DOHH2 (cell line): ENCODE results near the gene DALRD3.

Experiments used
- H3F3A ChIP-seq: fragments of 200-600 bp; sonication (generic), shearing (Covaris generic); 2 replicates; pipeline ENCODE4 v1.6.0; 2016; ENCODE audit warnings: antibody characterized with exemption, mild to moderate bottlenecking; ENCODE audit not compliant: control insufficient read depth, insufficient read depth
- H3K27ac ChIP-seq: fragments of 200-600 bp; sonication (generic); 2 replicates; pipeline ENCODE4 v1.5.1; 2014; ENCODE audit warnings: low read depth, mild to moderate bottlenecking, low read length, moderate library complexity
- H3K27me3 ChIP-seq: fragments of 200-600 bp; sonication (generic); 2 replicates; pipeline ENCODE4 v1.6.1; 2014; ENCODE audit warnings: mild to moderate bottlenecking, low read length, mixed read lengths; ENCODE audit not compliant: control insufficient read depth
- H3K36me3 ChIP-seq: fragments of 200-600 bp; sonication (generic); 2 replicates; pipeline ENCODE4 v1.6.1; 2014; ENCODE audit warnings: mild to moderate bottlenecking, low read length, moderate library complexity, mixed read lengths; ENCODE audit not compliant: control insufficient read depth
- H3K4me1 ChIP-seq: fragments of 200-600 bp; sonication (generic); 2 replicates; pipeline ENCODE4 v1.6.1; 2014; ENCODE audit warnings: mild to moderate bottlenecking, low read length, mixed read lengths; ENCODE audit not compliant: control insufficient read depth
- H3K4me2 ChIP-seq: fragments of 200-600 bp; sonication (generic); 2 replicates; pipeline ENCODE4 v1.6.0; 2014; ENCODE audit warnings: mild to moderate bottlenecking, low read length, moderate library complexity
- H3K4me3 ChIP-seq: fragments of 200-600 bp; sonication (generic); 2 replicates; pipeline ENCODE4 v1.5.1; 2014; ENCODE audit warnings: mild to moderate bottlenecking, low read length, mixed read lengths
- H3K79me2 ChIP-seq: fragments of 200-600 bp; sonication (generic); 2 replicates; pipeline ENCODE4 v1.6.1; 2014; ENCODE audit warnings: mild to moderate bottlenecking, low read length, mixed read lengths; ENCODE audit not compliant: control insufficient read depth
- H3K9me2 ChIP-seq: fragments of 200-600 bp; sonication (generic); replicated peaks from 2 replicates; pipeline ENCODE4 v1.6.1; 2014; ENCODE audit warnings: mild to moderate bottlenecking, low read length, mixed read lengths; ENCODE audit not compliant: control insufficient read depth
- H3K9me3 ChIP-seq: fragments of 200-600 bp; sonication (generic); 2 replicates; pipeline ENCODE4 v1.6.1; 2014; ENCODE audit warnings: antibody characterized with exemption, low read length, mixed read lengths; ENCODE audit not compliant: control insufficient read depth, insufficient read depth
- H4K20me1 ChIP-seq: fragments of 200-600 bp; sonication (generic); 2 replicates; pipeline ENCODE4 v1.6.0; 2014; ENCODE audit warnings: low read depth, mild to moderate bottlenecking, antibody characterized with exemption, low read length, moderate library complexity; ENCODE audit not compliant: control insufficient read depth, insufficient read depth
- EZH2phosphoT487 ChIP-seq: fragments of 200-600 bp; sonication (generic); IDR thresholded peaks from 2 replicates; pipeline ENCODE4 v1.6.1; 2017; ENCODE audit warnings: borderline replicate concordance, mild to moderate bottlenecking, antibody characterized with exemption, low read length, moderate library complexity, mixed read lengths
- TF ChIP-seq, protein P1 (sequence below): fragments of 200-600 bp; sonication (generic); IDR thresholded peaks from one replicate; pipeline ENCODE4 v1.5.1; 2014; ENCODE audit warnings: antibody characterized with exemption, mild to moderate bottlenecking, low read depth, low read length; ENCODE audit not compliant: poor library complexity, severe bottlenecking

Gene DALRD3

GRCh38 chr3:49005998-49006397 is 12.4 kb downstream of the DALRD3 start:
- H3K4me2 ChIP-seq: peak overlapping the region; percentile 87
- H3K4me1 ChIP-seq: peaks cover 18% of the 10 kb centered on the region
- peaks cover 10% of the 10 kb centered on the region for H3K36me3 ChIP-seq
- TF ChIP-seq, protein P1, sequence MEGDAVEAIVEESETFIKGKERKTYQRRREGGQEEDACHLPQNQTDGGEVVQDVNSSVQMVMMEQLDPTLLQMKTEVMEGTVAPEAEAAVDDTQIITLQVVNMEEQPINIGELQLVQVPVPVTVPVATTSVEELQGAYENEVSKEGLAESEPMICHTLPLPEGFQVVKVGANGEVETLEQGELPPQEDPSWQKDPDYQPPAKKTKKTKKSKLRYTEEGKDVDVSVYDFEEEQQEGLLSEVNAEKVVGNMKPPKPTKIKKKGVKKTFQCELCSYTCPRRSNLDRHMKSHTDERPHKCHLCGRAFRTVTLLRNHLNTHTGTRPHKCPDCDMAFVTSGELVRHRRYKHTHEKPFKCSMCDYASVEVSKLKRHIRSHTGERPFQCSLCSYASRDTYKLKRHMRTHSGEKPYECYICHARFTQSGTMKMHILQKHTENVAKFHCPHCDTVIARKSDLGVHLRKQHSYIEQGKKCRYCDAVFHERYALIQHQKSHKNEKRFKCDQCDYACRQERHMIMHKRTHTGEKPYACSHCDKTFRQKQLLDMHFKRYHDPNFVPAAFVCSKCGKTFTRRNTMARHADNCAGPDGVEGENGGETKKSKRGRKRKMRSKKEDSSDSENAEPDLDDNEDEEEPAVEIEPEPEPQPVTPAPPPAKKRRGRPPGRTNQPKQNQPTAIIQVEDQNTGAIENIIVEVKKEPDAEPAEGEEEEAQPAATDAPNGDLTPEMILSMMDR: no peak
- TF ChIP-seq EZH2phosphoT487: no peak
- no peak overlapping the region for H3K27ac ChIP-seq
- H3K79me2 ChIP-seq: peaks cover 34% of the 10 kb centered on the region
- no peaks in the 10 kb centered on the region for H3K9me3 ChIP-seq
- H3K27me3 ChIP-seq: no peaks in the 10 kb centered on the region
- H3K4me3 ChIP-seq: peak overlapping the region; percentile 90
- H4K20me1 ChIP-seq: peaks cover 6% of the 10 kb centered on the region
- H3K9me2 ChIP-seq: no peaks in the 10 kb centered on the region
- H3F3A ChIP-seq: no peaks in the 10 kb centered on the region

- peaks cover 10% of the 10 kb centered on the region for H3K36me3 ChIP-seq
- H3K4me1 ChIP-seq: peaks cover 18% of the 10 kb centered on the region
- no peaks in the 10 kb centered on the region for H3F3A ChIP-seq
- TF ChIP-seq, protein P1: no peak
- no peak for TF ChIP-seq EZH2phosphoT487
- no peak overlapping the region for H3K4me3 ChIP-seq
- no peaks in the 10 kb centered on the region for H3K27me3 ChIP-seq
- H4K20me1 ChIP-seq: peaks cover 6% of the 10 kb centered on the region
- no peak overlapping the region for H3K27ac ChIP-seq
- H3K9me2 ChIP-seq: no peaks in the 10 kb centered on the region
- no peak overlapping the region for H3K4me2 ChIP-seq
- H3K9me3 ChIP-seq: no peaks in the 10 kb centered on the region
- H3K79me2 ChIP-seq: peaks cover 30% of the 10 kb centered on the region
Measured at GRCh38 chr3:49005303-49005680, 13.1 kb downstream of the DALRD3 start.

GRCh38 chr3:49004352-49005302 is 13.8 kb downstream of the DALRD3 start:
- H3K4me2 ChIP-seq: no peak overlapping the region
- no peaks in the 10 kb centered on the region for H3K27me3 ChIP-seq
- no peak for TF ChIP-seq EZH2phosphoT487
- TF ChIP-seq, protein P1: no peak

More at GRCh38 chr3:49004352-49005302, 13.8 kb downstream of the DALRD3 start:
- Histone ChIP-seq H3K4me3 (no peak overlapping the region), H3K9me3 (no peaks in the 10 kb centered on the region), H3F3A (no peaks in the 10 kb centered on the region; the same call in 1 of the 2 replicates), H4K20me1 (peaks cover 6% of the 10 kb centered on the region), H3K27ac (no peak overlapping the region), H3K79me2 (peaks cover 23% of the 10 kb centered on the region), H3K36me3 (peaks cover 10% of the 10 kb centered on the region), H3K4me1 (peaks cover 18% of the 10 kb centered on the region), H3K9me2 (no peaks in the 10 kb centered on the region)
